K562 (cell line): ENCODE data around the gene KCNK7. TPM values are rescaled to one million over a fixed set of nuclear protein-coding genes. Genes with fewer than 3 reads are reported as not detected.

Experiments
- CBFB ChIP-seq: sonication (generic); formaldehyde crosslinking; IDR thresholded peaks from 2 replicates; pipeline ENCODE4 v1.4.0; 2020; ENCODE audit warnings: mild to moderate bottlenecking, missing genetic modification reagents
- CHCHD3 ChIP-seq: fragments of 250-450 bp; sonication (Bioruptor Pico); IDR thresholded peaks from 2 replicates; pipeline ENCODE4 v2.1.2; 2022; ENCODE audit warnings: mild to moderate bottlenecking
- CHD1 ChIP-seq: fragments of 200-600 bp; sonication (generic); IDR thresholded peaks from one replicate; pipeline ENCODE4 v1.6.1; 2012; ENCODE audit warnings: mild to moderate bottlenecking, moderate library complexity, low read length, inconsistent platforms
- DDX20 ChIP-seq: fragments of 450-650 bp; IDR thresholded peaks from 2 replicates; pipeline ENCODE4 v1.6.1; 2016; ENCODE audit warnings: missing genetic modification characterization, low read depth, mild to moderate bottlenecking, missing compliant biosample characterization, moderate library complexity
- EP300 ChIP-seq: IDR thresholded peaks from 2 replicates; pipeline ENCODE4 v1.6.1; 2012; ENCODE audit warnings: low read length, improper control_type of control experiment
- ETV6 ChIP-seq, 3 experiments: fragments of 150-350 bp in 1 of 3; sonication (generic) in 1 of 3; formaldehyde crosslinking in 1 of 3; IDR thresholded peaks; 2 replicates each; pipeline versions ENCODE4 v1.6.1 to v1.8.0; 2014 to 2022; ENCODE audit warnings: borderline replicate concordance in 2 of 3, low read depth in 2 of 3, antibody characterized with exemption in 1 of 3, low read length in 1 of 3, mild to moderate bottlenecking in 1 of 3, missing genetic modification reagents in 1 of 3
- MYC ChIP-seq, 2 experiments: fragments of 250-450 bp in 1 of 2; sonication (Bioruptor Pico) in 1 of 2; IDR thresholded peaks; 2 replicates each; pipeline versions ENCODE4 v1.5.1 to v1.6.1; 2012 to 2021; ENCODE audit warnings: low read depth in 2 of 2, borderline replicate concordance in 1 of 2, improper control_type of control experiment in 1 of 2, low read length in 1 of 2, mild to moderate bottlenecking in 1 of 2, moderate library complexity in 1 of 2
- NEUROD1 ChIP-seq: fragments of 150-350 bp; IDR thresholded peaks from 2 replicates; pipeline ENCODE4 v1.6.1; 2014; ENCODE audit warnings: borderline replicate concordance, low read length, low read depth; ENCODE audit not compliant: partially characterized antibody
- NFE2L1 ChIP-seq: fragments of 450-650 bp; IDR thresholded peaks from 2 replicates; pipeline ENCODE4 v1.6.1; 2016; ENCODE audit warnings: missing genetic modification characterization, low read depth, mild to moderate bottlenecking, missing compliant biosample characterization, moderate library complexity, borderline replicate concordance
- NR3C1 ChIP-seq: sonication (generic); formaldehyde crosslinking; IDR thresholded peaks from 2 replicates; pipeline ENCODE4 v1.8.1; 2022; ENCODE audit warnings: missing genetic modification reagents
- PHB ChIP-seq: fragments of 250-450 bp; sonication (Bioruptor Pico); IDR thresholded peaks from 2 replicates; pipeline ENCODE4 v1.5.0; 2021
- PHTF2 ChIP-seq: fragments of 250-450 bp; sonication (Bioruptor Pico); IDR thresholded peaks from 2 replicates; pipeline ENCODE4 v1.5.0; 2021; ENCODE audit warnings: mild to moderate bottlenecking
- POLR2AphosphoS2 ChIP-seq: IDR thresholded peaks from 2 replicates; pipeline ENCODE4 v1.6.1; 2012; ENCODE audit warnings: low read length, improper control_type of control experiment
- SMC3 ChIP-seq: conservative IDR thresholded peaks from 2 replicates; pipeline ENCODE4 v1.6.1; 2011; ENCODE audit warnings: low read depth, low read length, improper control_type of control experiment; ENCODE audit not compliant: insufficient read depth
- SOX6 ChIP-seq: fragments of 450-650 bp; IDR thresholded peaks from 2 replicates; pipeline ENCODE4 v1.6.1; 2014; ENCODE audit warnings: mild to moderate bottlenecking
- TARDBP ChIP-seq: fragments of 450-650 bp; IDR thresholded peaks from 2 replicates; pipeline ENCODE4 v1.6.1; 2016
- TEAD4 ChIP-seq, 2 experiments: sonication (generic) in 1 of 2; formaldehyde crosslinking in 1 of 2; IDR thresholded peaks; 2 replicates each; pipeline versions ENCODE4 v1.6.1 to v1.8.0; 2012 to 2022; ENCODE audit warnings: borderline replicate concordance in 1 of 2, inconsistent platforms in 1 of 2, low read length in 1 of 2, mild to moderate bottlenecking in 1 of 2, missing genetic modification reagents in 1 of 2
- TRIM24 ChIP-seq, 2 experiments: fragments of 450-650 bp; IDR thresholded peaks; 2 replicates each; pipeline ENCODE4 v1.6.1; 2016
- ZNF354B ChIP-seq: fragments of 250-450 bp; sonication (Bioruptor Pico); IDR thresholded peaks from 2 replicates; pipeline ENCODE4 v1.4.0; 2020
- ZNF408 ChIP-seq: fragments of 250-450 bp; sonication (Bioruptor Pico); IDR thresholded peaks from 2 replicates; pipeline ENCODE4 v1.4.0; 2020; ENCODE audit warnings: low read depth, mild to moderate bottlenecking, moderate library complexity
- ZNF436 ChIP-seq: fragments of 250-450, 450-650 bp; sonication (Bioruptor Pico); formaldehyde crosslinking; IDR thresholded peaks from 2 replicates; pipeline ENCODE4 v1.7.0; 2020; ENCODE audit warnings: mild to moderate bottlenecking
- ZZZ3 ChIP-seq: fragments of 450-650 bp; IDR thresholded peaks from 2 replicates; pipeline ENCODE4 v1.6.1; 2016; ENCODE audit warnings: antibody characterized with exemption, mild to moderate bottlenecking, moderate library complexity
- polyA plus RNA-seq, 8 experiments: library from polyadenylated mRNA; depleted of rRNA in 4 of 8; stranded (reverse) in 5 of 8; unstranded in 3 of 8; fragments of >200 nt; fragmentation: Nextera tagmentation in 2 of 8; fragmentation: Illumina TruSeq in 1 of 8; extraction: Ambion mirVana in 2 of 8; extraction: Trizol in 1 of 8; gene quantifications; 2 replicates each; pipeline versions ENCODE4 v1.2.1 to v1.2.3, GENCODE V29; 2011 to 2014; ENCODE audit warnings: inconsistent platforms in 1 of 8, missing spikeins in 1 of 8
- total RNA-seq, 7 experiments: library from RNA; depleted of rRNA in 6 of 7; stranded (reverse); fragments of >200 nt in 6 of 7; fragmentation: Illumina TruSeq in 2 of 7; extraction: Trizol in 2 of 7; gene quantifications; 2 replicates each; pipeline versions ENCODE4 v1.2.1 to v1.2.3, GENCODE V29; 2011 to 2021; ENCODE audit warnings: low replicate concordance in 1 of 7
- TF ChIP-seq, protein P1 (sequence below): IDR thresholded peaks from 2 replicates; pipeline ENCODE4 v1.6.1; 2012; ENCODE audit warnings: low read depth, low read length, improper control_type of control experiment, borderline replicate concordance
- TF ChIP-seq, protein P2 (sequence below), 2 experiments: fragments of 450-650 bp in 1 of 2; sonication (generic) in 1 of 2; formaldehyde crosslinking; conservative IDR thresholded peaks; 2 replicates each; pipeline versions ENCODE4 v1.4.0 to v1.8.1; 2020 to 2022; ENCODE audit warnings: mild to moderate bottlenecking in 1 of 2, missing genetic modification reagents in 1 of 2
- TF ChIP-seq, protein P3 (sequence below): fragments of 250-450 bp; sonication (Bioruptor Pico); IDR thresholded peaks from 2 replicates; pipeline ENCODE4 v1.5.0; 2020; ENCODE audit warnings: mild to moderate bottlenecking

KCNK7 gene
- total and polyA plus RNA-seq, 9 of the 15 experiments (the other 6 are each of a cell fraction or from before 2014, with no cell fraction given) = 0.07 to 0.40 TPM; not detected in 7

DNA sequence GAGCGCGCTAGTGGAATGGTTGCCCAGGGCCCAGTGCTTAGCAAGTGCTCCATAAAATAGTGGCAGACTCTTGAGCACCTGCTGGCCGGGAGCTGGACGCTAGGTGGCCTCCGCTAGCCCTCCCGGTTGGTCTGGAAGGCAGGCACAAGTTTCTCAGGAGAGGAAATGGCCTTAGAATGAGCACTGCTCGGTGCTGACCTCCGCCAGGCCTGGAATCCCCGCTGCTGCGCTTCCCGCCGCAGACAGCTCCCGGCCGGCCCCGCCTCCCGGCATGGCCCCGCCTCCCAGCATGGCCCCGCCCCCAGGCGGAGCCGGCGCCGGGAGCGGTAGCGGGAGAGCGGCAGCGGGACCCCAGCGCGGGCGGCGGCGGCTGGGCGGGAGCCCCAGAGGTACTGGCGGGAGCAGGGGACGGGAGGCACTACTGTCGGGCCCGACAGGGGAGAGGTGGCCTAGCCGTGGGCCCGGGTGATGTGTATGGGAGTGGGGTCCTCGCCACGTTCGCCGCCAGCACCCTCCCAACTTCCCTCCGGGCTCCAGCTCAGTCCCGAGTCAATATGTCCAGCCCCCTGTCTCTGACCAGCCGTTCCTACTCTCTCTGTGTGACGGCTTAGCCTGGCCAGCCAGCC, 42.3 kb upstream of the KCNK7 start, which contains the start of gene SIPA1 (continued):
- TF ChIP-seq DDX20 (tag) = no peak
- TF ChIP-seq CHCHD3 (CRISPR knock-in tag) = no peak
- no peak for TF ChIP-seq CBFB (CRISPR knock-in tag)
- TF ChIP-seq SOX6 = peak; percentile 22; the same call in 1 of the 2 replicates
- TF ChIP-seq CHD1 = peak; percentile 87
- TF ChIP-seq NEUROD1 = no peak
- peak; percentile 18; the same call in 1 of the 2 replicates for TF ChIP-seq TEAD4 (IDR thresholded peaks at IDR 0.05; ENCODE audit: low read length)
- TF ChIP-seq TEAD4 (CRISPR knock-in tag; IDR thresholded peaks at IDR 0.05; ENCODE audit: borderline replicate concordance) = no peak
- TF ChIP-seq TARDBP = no peak
- TF ChIP-seq NFE2L1 (tag) = no peak
- TF ChIP-seq ZNF408 = no peak
- TF ChIP-seq MYC (IDR thresholded peaks at IDR 0.05; ENCODE audit: low read depth, low read length) = peak; percentile 52
- no peak for TF ChIP-seq MYC (CRISPR knock-in tag; IDR thresholded peaks at IDR 0.05; ENCODE audit: borderline replicate concordance, low read depth)
- no peak for TF ChIP-seq ZNF354B
- peak; percentile 33; the same call in 1 of the 2 replicates for TF ChIP-seq SMC3
- TF ChIP-seq, protein P1, sequence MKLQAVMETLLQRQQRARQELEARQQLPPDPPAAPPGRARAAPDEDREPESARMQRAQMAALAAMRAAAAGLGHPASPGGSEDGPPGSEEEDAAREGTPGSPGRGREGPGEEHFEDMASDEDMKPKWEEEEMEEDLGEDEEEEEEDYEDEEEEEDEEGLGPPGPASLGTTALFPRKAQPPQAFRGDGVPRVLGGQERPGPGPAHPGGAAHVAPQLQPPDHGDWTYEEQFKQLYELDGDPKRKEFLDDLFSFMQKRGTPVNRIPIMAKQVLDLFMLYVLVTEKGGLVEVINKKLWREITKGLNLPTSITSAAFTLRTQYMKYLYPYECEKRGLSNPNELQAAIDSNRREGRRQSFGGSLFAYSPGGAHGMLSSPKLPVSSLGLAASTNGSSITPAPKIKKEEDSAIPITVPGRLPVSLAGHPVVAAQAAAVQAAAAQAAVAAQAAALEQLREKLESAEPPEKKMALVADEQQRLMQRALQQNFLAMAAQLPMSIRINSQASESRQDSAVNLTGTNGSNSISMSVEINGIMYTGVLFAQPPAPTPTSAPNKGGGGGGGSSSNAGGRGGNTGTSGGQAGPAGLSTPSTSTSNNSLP = no peak
- no peak for TF ChIP-seq ZZZ3
- TF ChIP-seq, protein P2, sequence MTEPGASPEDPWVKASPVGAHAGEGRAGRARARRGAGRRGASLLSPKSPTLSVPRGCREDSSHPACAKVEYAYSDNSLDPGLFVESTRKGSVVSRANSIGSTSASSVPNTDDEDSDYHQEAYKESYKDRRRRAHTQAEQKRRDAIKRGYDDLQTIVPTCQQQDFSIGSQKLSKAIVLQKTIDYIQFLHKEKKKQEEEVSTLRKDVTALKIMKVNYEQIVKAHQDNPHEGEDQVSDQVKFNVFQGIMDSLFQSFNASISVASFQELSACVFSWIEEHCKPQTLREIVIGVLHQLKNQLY (CRISPR knock-in tag; conservative IDR thresholded peaks at IDR 0.05) = no peak
- 0 out of 2 replicates have a peak, but pooled peaks have one; percentile 5 for TF ChIP-seq EP300
- TF ChIP-seq PHB (CRISPR knock-in tag) = peak; percentile 66; the same call in 1 of the 2 replicates
- no peak for TF ChIP-seq ZNF436 (CRISPR knock-in tag)
- TF ChIP-seq PHTF2 (CRISPR knock-in tag) = no peak
- TF ChIP-seq NR3C1 (CRISPR knock-in tag) = no peak
- TF ChIP-seq, protein P3, sequence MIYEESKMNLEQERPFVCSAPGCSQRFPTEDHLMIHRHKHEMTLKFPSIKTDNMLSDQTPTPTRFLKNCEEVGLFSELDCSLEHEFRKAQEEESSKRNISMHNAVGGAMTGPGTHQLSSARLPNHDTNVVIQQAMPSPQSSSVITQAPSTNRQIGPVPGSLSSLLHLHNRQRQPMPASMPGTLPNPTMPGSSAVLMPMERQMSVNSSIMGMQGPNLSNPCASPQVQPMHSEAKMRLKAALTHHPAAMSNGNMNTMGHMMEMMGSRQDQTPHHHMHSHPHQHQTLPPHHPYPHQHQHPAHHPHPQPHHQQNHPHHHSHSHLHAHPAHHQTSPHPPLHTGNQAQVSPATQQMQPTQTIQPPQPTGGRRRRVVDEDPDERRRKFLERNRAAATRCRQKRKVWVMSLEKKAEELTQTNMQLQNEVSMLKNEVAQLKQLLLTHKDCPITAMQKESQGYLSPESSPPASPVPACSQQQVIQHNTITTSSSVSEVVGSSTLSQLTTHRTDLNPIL (CRISPR knock-in tag) = no peak
- no peak for TF ChIP-seq TRIM24 (IDR thresholded peaks at IDR 0.05)
- peak in 1 of 2 experiments; percentile 26; a peak in 1 of 4 replicates for TF ChIP-seq ETV6 (IDR thresholded peaks at IDR 0.05; ENCODE audit: borderline replicate concordance in 1 of 2, low read depth in 2 of 2, low read length in 1 of 2)
- TF ChIP-seq ETV6 (CRISPR knock-in tag; IDR thresholded peaks at IDR 0.05; ENCODE audit: borderline replicate concordance) = no peak
- TF ChIP-seq POLR2AphosphoS2 = peak; percentile 63; the same call in 1 of the 2 replicates
